HG03521 (cell line): ENCODE data around the gene CDKN1C.

Experiments
- ATAC-seq: cut with Tn5 transposase; IDR thresholded peaks from one replicate; pipeline ENCODE4 v1.9.1; 2021; ENCODE audit warnings: mild to moderate bottlenecking, moderate library complexity; ENCODE audit not compliant: unreplicated experiment

Gene CDKN1C

GRCh38 chr11:2923446-2924375, 38.1 kb upstream of the CDKN1C start:
- no peak for ATAC-seq

- ATAC-seq = no peak
Observed at GRCh38 chr11:2922655-2923054, 37.1 kb upstream of the CDKN1C start.

- no peak for ATAC-seq
Observed at GRCh38 chr11:2921742-2922493, 36.3 kb upstream of the CDKN1C start.

GRCh38 chr11:2921261-2921660, 35.7 kb upstream of the CDKN1C start:
- ATAC-seq = no peak

GRCh38 chr11:2920343-2920742, 34.8 kb upstream of the CDKN1C start:
- ATAC-seq = no peak

- no peak for ATAC-seq
Observed at GRCh38 chr11:2919837-2920236, 34.3 kb upstream of the CDKN1C start.

- no peak for ATAC-seq
Observed at GRCh38 chr11:2919188-2919587, 33.6 kb upstream of the CDKN1C start.

GRCh38 chr11:2917842-2918490, 32.4 kb upstream of the CDKN1C start:
- no peak for ATAC-seq

GRCh38 chr11:2916892-2917645, 31.5 kb upstream of the CDKN1C start:
- ATAC-seq = no peak

- ATAC-seq = no peak
Observed at GRCh38 chr11:2916114-2916891, 30.7 kb upstream of the CDKN1C start.

- ATAC-seq = no peak
Observed at GRCh38 chr11:2915473-2915872, 29.9 kb upstream of the CDKN1C start.

GRCh38 chr11:2914455-2915195, 29.1 kb upstream of the CDKN1C start:
- no peak for ATAC-seq

- ATAC-seq = no peak
Observed at GRCh38 chr11:2913776-2914175, 28.2 kb upstream of the CDKN1C start.

GRCh38 chr11:2913019-2913431, 27.4 kb upstream of the CDKN1C start:
- no peak for ATAC-seq

GRCh38 chr11:2912498-2912897, 26.9 kb upstream of the CDKN1C start:
- no peak for ATAC-seq

- no peak for ATAC-seq
Observed at GRCh38 chr11:2911785-2912391, 26.3 kb upstream of the CDKN1C start.

GRCh38 chr11:2911088-2911784, 25.7 kb upstream of the CDKN1C start:
- ATAC-seq = no peak

GRCh38 chr11:2910401-2910955, 24.9 kb upstream of the CDKN1C start:
- no peak for ATAC-seq
